ENCODE data around the gene CALHM4. TPM values are rescaled to one million over a fixed set of nuclear protein-coding genes. Genes with fewer than 3 reads are reported as not detected.

Gene CALHM4
- total and polyA plus RNA-seq, 2 donors (not counting 1 experiment from before 2014, with no cell fraction given) = not detected

- H4K20me1 ChIP-seq (ENCODE audit: control insufficient read depth, extremely low read depth, insufficient read depth, low read length) = no peaks in the 10 kb centered on the region
- no peaks in the 10 kb centered on the region for H3K27me3 ChIP-seq (ENCODE audit: control insufficient read depth, insufficient read depth, low read length)
- H3K9me3 ChIP-seq (ENCODE audit: control insufficient read depth, insufficient read depth, low read depth, low read length) = no peaks in the 10 kb centered on the region
- H3K4me3 ChIP-seq (replicated peaks in 1 of 4; ENCODE audit: control extremely low read depth in 1 of 4, insufficient read depth in 1 of 4, low read depth in 3 of 4, low read length in 4 of 4) = no peak overlapping the region
- H3K4me1 ChIP-seq (ENCODE audit: control insufficient read depth, extremely low read depth, insufficient read depth, low read length) = no peaks in the 10 kb centered on the region
- H2AFZ ChIP-seq (ENCODE audit: low read length) = no peak overlapping the region
- TF ChIP-seq EZH2 (IDR thresholded peaks at IDR 0.05; ENCODE audit: low read length, missing control alignments) (no peak), CTCF (conservative IDR thresholded peaks at IDR 0.05 in 1 of 2, IDR thresholded peaks at IDR 0.05 in 1 of 2; ENCODE audit: low read depth in 1 of 2, low read length in 2 of 2) (no peak)
- no peak overlapping the region for H3K9ac ChIP-seq (ENCODE audit: insufficient read depth, low read length)
- H3K4me2 ChIP-seq (ENCODE audit: extremely low read depth, insufficient read depth, low read length) = no peak overlapping the region
- no peak for DNase-seq (ENCODE audit: low read depth in 2 of 2)
- no peaks in the 10 kb centered on the region for H3K36me3 ChIP-seq (ENCODE audit: control insufficient read depth, insufficient read depth, low read length)
- H3K79me2 ChIP-seq (ENCODE audit: control insufficient read depth, insufficient read depth, low read length) = peaks cover 46% of the 10 kb centered on the region
- no peak overlapping the region for H3K27ac ChIP-seq (ENCODE audit: insufficient read depth, low read length)
Observed at GRCh38 chr6:116578335-116578734, 24.8 kb downstream of the CALHM4 start.

- Histone ChIP-seq H3K27me3 (ENCODE audit: control insufficient read depth, insufficient read depth, low read length) (no peaks in the 10 kb centered on the region), H3K4me2 (ENCODE audit: extremely low read depth, insufficient read depth, low read length) (no peak overlapping the region), H2AFZ (ENCODE audit: low read length) (no peak overlapping the region), H3K4me1 (ENCODE audit: control insufficient read depth, extremely low read depth, insufficient read depth, low read length) (no peaks in the 10 kb centered on the region), H3K9me3 (ENCODE audit: control insufficient read depth, insufficient read depth, low read depth, low read length) (no peaks in the 10 kb centered on the region), H3K36me3 (ENCODE audit: control insufficient read depth, insufficient read depth, low read length) (no peaks in the 10 kb centered on the region), H3K9ac (ENCODE audit: insufficient read depth, low read length) (no peak overlapping the region), H3K79me2 (ENCODE audit: control insufficient read depth, insufficient read depth, low read length) (peaks cover 38% of the 10 kb centered on the region), H4K20me1 (ENCODE audit: control insufficient read depth, extremely low read depth, insufficient read depth, low read length) (no peaks in the 10 kb centered on the region), H3K27ac (ENCODE audit: insufficient read depth, low read length) (no peak overlapping the region), H3K4me3 (replicated peaks in 1 of 4; ENCODE audit: control extremely low read depth in 1 of 4, insufficient read depth in 1 of 4, low read depth in 3 of 4, low read length in 4 of 4) (no peak overlapping the region)
- TF ChIP-seq EZH2 (IDR thresholded peaks at IDR 0.05; ENCODE audit: low read length, missing control alignments) (no peak), CTCF (conservative IDR thresholded peaks at IDR 0.05 in 1 of 2, IDR thresholded peaks at IDR 0.05 in 1 of 2; ENCODE audit: low read depth in 1 of 2, low read length in 2 of 2) (no peak)
- no peak for DNase-seq (ENCODE audit: low read depth in 2 of 2)
Observed at GRCh38 chr6:116579143-116579542, 25.6 kb downstream of the CALHM4 start.

- H3K27ac ChIP-seq (ENCODE audit: insufficient read depth, low read length) = no peak overlapping the region
- no peaks in the 10 kb centered on the region for H3K9me3 ChIP-seq (ENCODE audit: control insufficient read depth, insufficient read depth, low read depth, low read length)
- peaks cover 30% of the 10 kb centered on the region for H3K79me2 ChIP-seq (ENCODE audit: control insufficient read depth, insufficient read depth, low read length)
- TF ChIP-seq CTCF (conservative IDR thresholded peaks at IDR 0.05 in 1 of 2, IDR thresholded peaks at IDR 0.05 in 1 of 2; ENCODE audit: low read depth in 1 of 2, low read length in 2 of 2) (no peak), EZH2 (IDR thresholded peaks at IDR 0.05; ENCODE audit: low read length, missing control alignments) (no peak)
- H4K20me1 ChIP-seq (ENCODE audit: control insufficient read depth, extremely low read depth, insufficient read depth, low read length) = no peaks in the 10 kb centered on the region
- H3K4me1 ChIP-seq (ENCODE audit: control insufficient read depth, extremely low read depth, insufficient read depth, low read length) = no peaks in the 10 kb centered on the region
- peak in 1 of 2 donors; percentile 77 for DNase-seq (ENCODE audit: low read depth in 2 of 2)
- no peaks in the 10 kb centered on the region for H3K27me3 ChIP-seq (ENCODE audit: control insufficient read depth, insufficient read depth, low read length)
- H3K4me3 ChIP-seq (replicated peaks in 1 of 4; ENCODE audit: control extremely low read depth in 1 of 4, insufficient read depth in 1 of 4, low read depth in 3 of 4, low read length in 4 of 4) = no peak overlapping the region
- H2AFZ ChIP-seq (ENCODE audit: low read length) = no peak overlapping the region
- H3K36me3 ChIP-seq (ENCODE audit: control insufficient read depth, insufficient read depth, low read length) = no peaks in the 10 kb centered on the region
- no peak overlapping the region for H3K4me2 ChIP-seq (ENCODE audit: extremely low read depth, insufficient read depth, low read length)
- H3K9ac ChIP-seq (ENCODE audit: insufficient read depth, low read length) = no peak overlapping the region
Observed at GRCh38 chr6:116580198-116580597, 26.6 kb downstream of the CALHM4 start.

All from fibroblast of lung (primary cell).